GM21526 (cell line): Measurements from ENCODE around the gene PHTF2.

Experiments
- ATAC-seq: cut with Tn5 transposase; IDR thresholded peaks from one replicate; pipeline ENCODE4 v1.9.1; 2021; ENCODE audit warnings: moderate library complexity; ENCODE audit not compliant: unreplicated experiment, low FRiP score

Gene PHTF2

GRCh38 chr7:77917500-77918262, 119.1 kb downstream of the PHTF2 start:
- ATAC-seq, result no peak

- ATAC-seq, result no peak
These were observed 120.1 kb downstream of the PHTF2 start for GRCh38 chr7:77918676-77919075.

- no peak for ATAC-seq
These were observed 124.8 kb downstream of the PHTF2 start for GRCh38 chr7:77923419-77923818.

- ATAC-seq, result no peak
These were observed 131.9 kb downstream of the PHTF2 start for GRCh38 chr7:77930496-77930895.

- ATAC-seq, result no peak
These were observed 133.3 kb downstream of the PHTF2 start for GRCh38 chr7:77931841-77932240.

- ATAC-seq, result no peak
These were observed 134.8 kb downstream of the PHTF2 start for GRCh38 chr7:77933394-77933793.

- no peak for ATAC-seq
These were observed 137.2 kb downstream of the PHTF2 start for GRCh38 chr7:77935652-77936348.

GRCh38 chr7:77940647-77941046, 142.1 kb downstream of the PHTF2 start:
- ATAC-seq, result no peak

GRCh38 chr7:77942431-77942830, 143.9 kb downstream of the PHTF2 start:
- ATAC-seq, result no peak

GRCh38 chr7:77944183-77945182, 145.9 kb downstream of the PHTF2 start:
- ATAC-seq, result no peak

GRCh38 chr7:77950548-77950947, 152.0 kb downstream of the PHTF2 start:
- no peak for ATAC-seq

- ATAC-seq, result no peak
These were observed 156.4 kb downstream of the PHTF2 start for GRCh38 chr7:77954773-77955555.

GRCh38 chr7:77958436-77958835, 159.9 kb downstream of the PHTF2 start:
- no peak for ATAC-seq

GRCh38 chr7:77959080-77959479, 160.5 kb downstream of the PHTF2 start:
- no peak for ATAC-seq

- ATAC-seq, result no peak
These were observed 161.8 kb downstream of the PHTF2 start for GRCh38 chr7:77960336-77960735.

- no peak for ATAC-seq
These were observed 168.9 kb downstream of the PHTF2 start for GRCh38 chr7:77967429-77967828.

GRCh38 chr7:77971726-77972125, 173.2 kb downstream of the PHTF2 start:
- ATAC-seq, result no peak

- no peak for ATAC-seq
These were observed 177.3 kb downstream of the PHTF2 start for GRCh38 chr7:77975672-77976480.

GRCh38 chr7:77979219-77979618, 180.6 kb downstream of the PHTF2 start:
- ATAC-seq, result no peak
